GM12801 (cell line): Measurements from ENCODE around the gene GALNT12.

Experiments used
- CTCF ChIP-seq: IDR thresholded peaks from one replicate; pipeline ENCODE4 v1.5.1; 2011; ENCODE audit warnings: control low read depth; ENCODE audit not compliant: insufficient read length; ENCODE audit errors: extremely low read depth

Gene GALNT12

GRCh38 chr9:98768344-98768743, 39.1 kb upstream of the GALNT12 start:
- TF ChIP-seq CTCF = no peak

- no peak for TF ChIP-seq CTCF
Measured at GRCh38 chr9:98770717-98771116, 36.8 kb upstream of the GALNT12 start.

- TF ChIP-seq CTCF = no peak
Measured at GRCh38 chr9:98771209-98771874, 36.1 kb upstream of the GALNT12 start.

GRCh38 chr9:98772364-98773155, 34.9 kb upstream of the GALNT12 start:
- TF ChIP-seq CTCF = no peak

- no peak for TF ChIP-seq CTCF
Measured at GRCh38 chr9:98773721-98774120, 33.7 kb upstream of the GALNT12 start.

GRCh38 chr9:98774746-98775145, 32.7 kb upstream of the GALNT12 start:
- no peak for TF ChIP-seq CTCF

GRCh38 chr9:98775831-98776441, 31.5 kb upstream of the GALNT12 start:
- no peak for TF ChIP-seq CTCF
